NCI-H1436 treated with DMSO at 0.1 percent for 48 hours (cell line): ENCODE data around the gene SZRD1.

Experiments used
- DNase-seq: peaks from one replicate; lab custom pipeline; 2025; lab: John Stamatoyannopoulos, UW

Gene SZRD1

DNA sequence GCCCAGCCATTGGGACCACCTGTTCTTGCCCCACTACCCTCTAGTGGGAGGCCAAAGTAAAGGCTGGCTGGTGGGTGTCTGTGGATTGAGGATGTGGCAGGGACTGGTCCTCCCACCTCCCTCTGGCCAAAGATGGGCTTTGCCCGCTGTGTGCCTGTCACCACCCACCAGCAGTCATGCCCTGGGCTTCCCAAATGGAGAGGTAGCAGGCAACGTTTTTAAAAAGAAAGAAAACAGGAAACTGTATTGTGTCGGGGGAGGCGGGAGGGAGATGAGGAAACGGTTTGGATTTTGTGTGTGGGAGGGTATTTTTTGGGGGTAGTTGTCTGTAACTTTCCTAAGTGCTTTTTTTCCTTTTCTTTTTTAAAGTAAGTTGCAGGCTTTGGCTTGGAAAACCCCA, 30.1 kb downstream of the SZRD1 start:
- DNase-seq, result no peak

DNA sequence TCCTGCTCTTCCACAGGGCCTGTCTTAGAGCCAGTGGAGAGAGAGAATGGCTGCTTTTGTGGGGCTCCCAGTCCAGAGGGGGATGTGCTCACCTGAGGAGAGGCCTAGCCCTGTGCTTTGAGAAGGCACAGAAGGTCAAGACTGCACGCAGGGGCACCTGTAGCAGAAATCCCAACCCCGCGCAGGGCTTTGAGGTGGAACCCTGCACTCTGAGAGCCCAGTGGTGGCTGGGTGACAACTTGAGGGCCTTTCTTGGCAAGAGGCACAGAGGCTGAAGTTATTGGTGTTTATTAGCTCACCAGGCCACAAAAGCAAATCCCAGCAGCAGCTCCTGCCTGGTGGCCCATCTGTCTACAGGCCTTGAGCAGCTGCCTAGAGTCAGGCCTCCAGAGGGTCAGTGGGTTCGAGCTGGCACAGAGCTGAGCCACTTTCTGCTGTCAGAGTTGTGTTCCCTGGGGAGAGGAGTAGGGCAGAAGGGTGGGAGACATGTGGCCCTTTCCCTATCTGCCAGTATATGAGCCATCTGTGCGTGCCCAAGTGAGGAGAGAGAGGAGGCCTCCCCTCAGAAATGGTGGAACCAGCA, 31.4 kb downstream of the SZRD1 start:
- no peak for DNase-seq

DNA sequence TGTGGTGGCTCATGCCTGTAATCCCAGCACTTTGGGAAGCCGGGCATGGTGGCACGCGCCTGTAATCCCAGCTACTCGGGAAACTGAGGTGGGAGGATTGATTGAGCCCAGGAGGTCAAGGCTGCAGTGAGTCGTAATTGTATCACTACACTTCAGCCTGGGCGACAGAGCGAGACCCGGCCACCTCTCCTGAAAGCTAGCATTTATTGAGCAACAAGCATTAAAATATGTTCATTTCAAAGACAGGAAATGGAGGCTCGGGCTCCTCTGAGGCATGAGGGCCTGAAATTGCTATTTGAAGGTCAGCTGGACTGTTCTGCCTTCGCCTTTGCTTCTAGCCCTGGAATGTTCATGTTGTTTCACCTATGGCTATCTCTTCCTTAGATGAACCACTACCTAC, 35.7 kb downstream of the SZRD1 start:
- DNase-seq, result no peak

DNA sequence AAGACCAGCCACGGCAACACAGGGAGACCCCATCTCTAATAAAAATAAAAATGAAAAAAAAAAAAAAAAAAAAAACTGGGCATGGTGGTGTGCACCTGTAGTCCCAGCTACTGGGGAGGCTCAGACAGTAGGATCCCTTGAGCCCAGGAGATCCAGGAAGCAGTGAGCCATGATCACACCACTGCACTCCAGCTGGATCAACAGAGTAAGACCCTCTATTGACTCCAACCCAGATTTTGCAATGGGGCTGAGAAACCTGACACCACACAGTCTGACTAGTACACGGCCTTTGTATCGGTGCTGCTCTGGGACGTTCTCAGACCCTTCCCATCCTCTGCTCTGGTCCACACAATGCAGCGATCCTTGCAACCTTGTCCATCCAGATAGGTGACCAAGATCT, 38.4 kb downstream of the SZRD1 start:
- DNase-seq, result no peak

DNA sequence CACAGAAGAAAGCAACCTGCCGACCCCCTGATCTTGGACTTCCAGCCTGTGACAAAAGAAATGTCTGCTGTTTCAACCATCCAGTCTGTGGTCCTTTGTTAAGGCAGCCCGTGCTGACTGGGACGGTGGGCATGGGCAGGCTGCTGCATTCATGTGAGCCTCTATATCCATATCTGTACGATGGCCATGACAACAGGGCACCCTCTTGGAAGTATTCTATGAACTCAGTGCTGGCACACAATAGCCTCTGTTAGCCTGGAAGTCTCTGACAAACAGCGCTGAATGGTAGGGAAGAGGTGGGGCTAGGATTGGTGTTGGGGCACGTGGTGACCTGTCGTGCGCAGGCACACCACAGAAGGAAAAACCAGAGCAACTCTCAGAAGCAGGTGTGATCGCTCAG, 39.8 kb downstream of the SZRD1 start:
- no peak for DNase-seq

DNA sequence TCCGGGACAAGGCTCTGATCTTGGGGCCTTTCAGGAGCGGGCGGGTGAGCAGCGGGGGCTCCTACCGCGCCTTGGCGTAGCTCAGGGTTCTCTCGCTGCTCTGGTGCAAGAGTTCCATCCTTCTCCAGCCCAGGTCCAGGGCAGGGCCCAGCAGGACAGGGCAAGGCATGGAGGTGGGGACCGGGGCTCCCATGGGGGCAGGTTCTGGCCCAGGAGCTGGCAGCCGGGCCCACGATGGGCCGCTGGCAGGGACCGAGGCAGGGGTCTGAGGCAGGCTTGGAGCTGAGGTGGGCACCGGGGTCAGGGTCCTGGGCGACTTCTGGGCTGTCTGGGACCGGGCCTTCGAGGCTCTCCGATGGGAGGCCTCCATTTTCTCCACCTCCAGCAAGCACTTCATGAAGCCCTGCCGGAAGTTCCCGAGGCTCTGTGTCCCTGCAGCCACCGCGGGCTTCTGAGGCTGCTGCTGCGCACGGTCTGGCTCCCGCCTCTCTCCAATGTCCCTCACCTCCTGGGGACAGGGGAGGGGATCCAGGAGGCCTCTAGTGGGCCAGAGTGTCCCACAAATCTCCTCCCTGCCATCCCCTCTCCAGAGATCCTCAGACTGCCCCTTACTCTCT, 42.6 kb downstream of the SZRD1 start:
- DNase-seq, result no peak

DNA sequence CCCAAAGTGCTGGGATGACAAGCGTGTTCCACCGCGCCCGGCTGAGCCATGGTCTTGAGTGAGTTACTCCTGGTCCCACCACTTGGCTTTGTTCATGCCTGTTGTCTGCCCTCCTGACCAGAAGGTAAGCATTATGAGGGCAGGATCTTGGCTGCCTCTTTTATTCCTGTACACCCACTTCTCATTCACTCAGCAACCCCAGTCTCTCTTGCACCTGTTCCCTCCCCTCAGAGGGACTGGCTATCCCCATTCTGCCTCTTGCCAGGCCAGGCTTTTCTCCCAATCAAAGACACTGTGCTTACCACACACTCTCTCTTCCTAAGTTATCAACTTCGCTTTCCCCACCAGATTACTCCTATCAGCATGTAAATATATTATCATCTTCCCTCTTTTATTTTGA, 43.8 kb downstream of the SZRD1 start:
- no peak for DNase-seq

DNA sequence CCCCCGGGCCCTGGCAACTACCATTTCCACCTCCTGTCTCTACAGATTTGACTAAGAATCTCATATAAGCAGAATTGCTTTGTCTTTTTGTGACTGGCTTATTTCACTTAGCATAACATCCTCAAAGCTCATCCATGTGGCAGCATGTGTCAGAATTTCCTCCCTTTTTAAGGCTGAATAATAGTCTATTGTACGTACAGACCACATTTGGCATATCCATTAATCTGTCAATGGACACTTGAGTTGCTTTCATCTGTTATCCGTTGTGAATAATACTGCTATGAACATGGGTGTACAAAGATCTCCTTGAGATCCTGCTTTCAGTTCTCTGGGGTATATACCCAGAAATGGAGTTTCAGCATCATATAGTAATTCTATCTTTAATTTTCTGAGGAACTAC, 46.1 kb downstream of the SZRD1 start:
- DNase-seq, result no peak

DNA sequence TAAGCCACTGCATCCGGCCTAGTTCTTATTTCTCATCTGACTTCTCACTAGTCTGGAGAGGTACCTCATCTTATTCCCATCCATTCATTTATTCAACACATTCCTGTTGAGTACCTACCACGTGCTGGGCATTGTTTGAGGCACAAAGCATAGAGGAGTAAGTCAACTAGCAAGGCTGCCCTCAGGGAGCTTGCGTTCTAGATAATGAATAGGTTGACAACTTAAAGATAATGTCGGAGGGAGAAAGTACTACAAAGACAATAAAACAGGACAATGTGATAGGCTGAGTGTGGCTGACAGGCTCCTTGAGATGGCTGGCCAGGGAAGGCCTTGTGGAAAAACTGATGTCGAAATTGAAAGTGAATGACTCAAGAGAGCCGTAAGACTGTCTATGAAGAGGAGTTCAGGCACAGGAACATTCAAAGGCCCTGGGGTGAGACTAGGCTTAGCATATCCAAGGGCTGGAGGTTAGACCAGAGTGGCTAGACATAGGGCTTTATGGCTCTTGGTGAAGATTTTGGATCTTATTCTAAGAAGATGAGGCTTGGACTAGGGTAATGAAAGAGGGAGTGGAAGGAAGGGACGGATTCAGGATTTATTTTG, 51.9 kb downstream of the SZRD1 start:
- DNase-seq, result no peak

DNA sequence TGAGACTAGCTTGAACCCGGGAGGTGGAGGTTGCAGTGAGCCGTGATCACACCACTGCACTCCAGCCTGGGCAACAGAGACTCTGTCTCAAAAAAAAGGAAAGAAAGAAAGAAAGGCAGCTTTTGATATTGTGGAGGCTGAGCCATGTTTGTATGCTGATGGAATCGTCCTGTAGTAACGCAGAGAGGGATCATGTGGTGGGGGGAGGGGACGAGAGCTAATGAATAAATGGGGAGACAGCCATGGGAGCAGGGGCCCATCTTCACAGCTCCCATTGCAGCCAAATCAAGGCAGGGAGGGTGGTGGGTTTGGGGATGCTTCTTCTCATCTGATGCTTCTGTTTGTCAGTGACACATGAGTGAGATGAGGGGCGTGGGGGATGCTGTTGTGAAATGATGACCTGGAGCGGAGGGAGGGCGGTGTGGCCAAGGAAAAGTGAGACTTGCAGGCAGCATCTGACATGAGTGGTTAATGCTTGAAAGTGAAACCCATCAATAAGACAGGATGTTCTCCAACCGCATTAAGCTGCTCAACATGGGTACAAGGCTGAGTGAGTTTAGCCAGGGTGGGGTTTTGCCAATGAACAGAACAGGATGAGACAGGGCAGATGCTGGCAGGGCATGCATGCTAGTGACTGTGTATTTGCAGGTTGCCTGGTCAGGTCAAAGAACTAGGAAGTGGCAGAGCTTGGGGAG, 53.5 kb downstream of the SZRD1 start:
- no peak for DNase-seq

DNA sequence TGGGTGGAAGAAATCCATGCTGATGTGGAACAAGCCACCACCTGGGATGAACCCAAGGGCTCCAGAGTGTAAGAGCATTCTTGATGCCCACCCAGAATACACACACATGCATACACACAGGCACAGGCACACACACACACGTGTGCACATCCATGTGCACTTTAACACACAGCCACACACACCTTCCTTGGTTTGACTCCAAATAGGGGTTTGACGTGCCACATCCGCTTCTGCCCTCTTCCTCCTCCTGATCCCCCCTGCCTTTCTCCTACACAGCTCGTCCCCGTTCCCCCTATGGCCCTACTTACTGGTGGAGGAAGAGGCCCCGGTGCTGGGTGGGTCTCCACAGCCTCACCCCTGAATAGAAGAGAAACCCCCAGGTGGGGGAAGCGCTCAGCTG, 54.2 kb downstream of the SZRD1 start:
- no peak for DNase-seq

DNA sequence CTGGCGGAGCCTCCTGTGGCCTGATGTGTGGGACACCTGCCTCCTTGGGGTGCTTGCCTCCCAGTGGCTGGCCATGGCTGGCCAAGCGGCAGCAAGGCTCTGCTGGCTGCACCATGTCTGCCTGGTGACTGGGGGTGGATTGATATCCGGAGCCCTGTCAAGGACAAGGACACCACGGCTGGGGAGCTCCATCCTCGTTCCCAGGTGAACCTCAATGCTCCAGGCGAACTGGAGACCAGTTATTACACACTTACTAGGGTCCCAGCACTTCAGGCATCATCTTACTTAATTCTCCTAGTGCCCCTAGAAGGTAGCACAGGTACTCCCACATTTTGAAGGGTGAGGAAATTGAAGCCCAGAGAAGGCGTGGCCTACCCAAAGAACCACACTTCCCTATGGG, 55.0 kb downstream of the SZRD1 start:
- DNase-seq, result no peak

DNA sequence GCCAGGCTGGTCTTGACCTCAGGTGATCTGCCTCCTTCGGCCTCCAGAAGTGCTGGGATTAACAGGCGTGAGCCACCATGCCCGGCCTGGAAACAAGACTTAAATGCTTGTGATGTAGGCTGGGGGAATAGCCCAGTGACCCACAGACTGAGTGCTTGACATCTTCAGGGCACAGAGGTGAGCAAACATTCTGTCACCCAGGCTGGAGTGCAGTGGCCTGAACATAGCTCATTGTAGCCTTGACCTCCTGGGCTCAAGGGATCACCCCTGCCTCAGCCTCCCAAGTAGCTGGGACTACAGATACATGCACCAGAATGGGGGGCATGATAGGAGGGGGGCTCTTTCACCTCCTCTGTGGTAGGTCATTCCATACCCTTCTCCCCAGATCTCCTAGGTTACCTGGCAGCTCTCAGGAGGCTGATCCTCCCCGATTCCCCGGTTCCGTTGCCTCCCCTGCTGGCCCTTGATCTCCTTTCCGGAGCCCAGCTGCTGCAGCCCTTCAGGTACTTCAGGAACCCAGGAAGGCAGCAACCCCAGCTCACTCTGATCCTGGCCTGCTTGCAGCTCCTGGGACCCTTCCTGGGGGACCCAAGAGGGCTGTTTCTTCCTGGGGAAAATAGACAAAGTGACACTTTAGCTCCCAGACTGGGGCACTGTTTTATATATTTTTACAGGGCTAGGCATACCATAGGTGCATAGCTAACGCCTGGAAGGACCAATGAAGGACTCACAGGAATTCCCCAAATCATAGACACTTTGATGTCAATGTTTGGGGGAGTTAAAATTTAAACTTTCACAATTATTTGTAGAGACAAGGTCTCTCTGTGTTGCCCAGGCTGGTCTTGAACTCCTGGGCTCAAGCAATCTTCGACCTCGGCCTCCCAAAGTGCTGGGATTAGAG, 58.3 kb downstream of the SZRD1 start:
- no peak for DNase-seq

DNA sequence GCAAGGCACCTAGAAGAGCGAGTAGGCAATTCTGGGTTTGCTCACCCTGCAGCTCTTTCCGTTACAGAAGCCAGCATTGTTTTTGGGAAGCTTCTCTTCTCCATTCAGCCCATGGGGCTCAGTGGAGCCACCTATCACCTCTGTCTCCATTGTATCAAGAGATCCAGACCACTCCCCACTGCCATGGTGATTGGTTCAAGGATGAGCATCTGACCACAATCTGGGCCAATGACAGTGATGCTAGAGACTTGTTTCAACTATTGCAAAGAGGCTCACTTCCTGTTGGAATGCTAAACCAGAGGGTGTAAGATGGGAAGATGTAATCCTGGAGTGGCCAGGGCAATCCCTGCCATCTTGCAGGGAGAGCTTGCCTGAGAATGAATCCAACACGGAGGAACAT, 63.6 kb downstream of the SZRD1 start:
- DNase-seq, result no peak

DNA sequence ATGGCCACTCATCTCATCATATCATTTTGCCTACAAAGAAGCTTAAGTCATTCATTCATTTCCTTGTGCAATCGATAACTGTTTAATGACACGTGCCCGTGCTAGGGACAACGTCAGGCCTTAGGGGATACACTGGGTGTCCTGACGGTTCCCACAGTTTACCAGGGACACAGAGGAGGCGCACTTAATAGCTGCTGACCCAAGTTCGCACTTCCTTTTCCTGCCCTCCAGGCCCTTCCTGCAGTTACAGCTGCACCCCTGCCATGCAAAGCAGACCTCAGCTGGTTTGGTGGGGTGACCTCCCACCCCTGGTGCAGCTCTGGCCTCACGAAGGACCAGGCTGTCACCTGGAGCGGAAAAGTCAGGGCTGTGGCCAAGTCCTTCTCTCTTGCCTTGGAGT, 66.0 kb downstream of the SZRD1 start:
- DNase-seq, result no peak

DNA sequence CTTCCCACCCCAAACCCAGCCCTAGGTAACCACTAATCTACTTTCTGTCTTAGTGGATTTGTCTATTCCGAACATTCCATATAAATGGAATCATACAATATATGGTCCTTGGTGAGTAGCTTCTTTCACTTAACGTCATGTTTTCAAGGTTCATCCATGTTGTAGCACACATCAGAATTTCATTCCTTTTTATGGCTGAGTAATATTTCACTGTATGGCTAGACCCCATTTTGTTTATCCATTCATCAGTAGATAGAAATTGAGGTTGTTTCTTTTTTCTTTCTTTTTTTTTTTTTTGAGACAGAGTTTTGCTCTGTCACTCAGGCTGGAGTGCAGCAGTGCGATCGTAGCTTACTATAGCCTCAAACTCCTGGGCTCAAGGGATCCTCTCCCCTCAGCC, 67.0 kb downstream of the SZRD1 start:
- no peak for DNase-seq

DNA sequence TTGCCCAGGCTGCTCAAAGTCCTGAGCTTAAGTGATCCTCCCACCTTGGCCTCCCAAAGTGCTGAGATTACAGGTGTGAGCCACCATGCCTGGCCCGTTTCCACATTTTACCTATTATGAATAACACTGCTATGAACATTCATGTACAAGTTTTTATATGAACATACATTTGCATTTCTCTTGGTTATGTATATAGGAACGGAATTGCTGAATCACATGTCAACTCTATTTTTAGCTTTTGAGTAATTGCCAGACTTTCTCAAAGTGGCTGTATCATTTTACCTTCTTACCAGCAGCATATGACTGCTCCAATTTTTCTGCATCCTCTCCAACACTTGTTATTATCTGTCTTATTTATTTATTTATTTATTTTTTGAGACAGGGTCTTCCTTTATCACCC, 67.5 kb downstream of the SZRD1 start:
- DNase-seq, result no peak

DNA sequence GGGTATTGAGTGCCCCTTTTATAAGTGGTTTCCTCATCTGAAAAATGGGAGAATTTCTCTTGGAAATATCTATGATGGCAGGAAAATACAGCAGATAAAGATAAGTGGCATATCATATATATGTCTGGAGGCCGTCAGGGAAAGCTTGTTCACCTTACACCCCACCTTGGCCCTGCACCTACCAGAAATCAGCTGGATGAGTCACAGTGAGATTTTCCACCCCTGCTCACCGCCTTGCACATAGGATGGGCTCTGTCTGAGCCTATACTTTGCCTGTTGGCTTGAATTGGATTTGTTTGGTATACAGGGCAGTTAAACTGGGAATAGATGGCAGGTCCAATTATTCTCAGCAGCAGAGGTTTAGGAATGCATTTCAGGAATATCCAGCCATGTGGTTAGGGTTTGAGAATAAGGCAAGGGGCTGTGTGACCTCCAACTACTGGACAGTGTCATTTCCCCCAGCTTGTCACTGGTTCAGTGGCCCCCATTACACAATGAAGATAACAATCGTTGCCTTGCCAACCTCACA, 70.0 kb downstream of the SZRD1 start, which contains the start of gene SPATA21:
Gene SPATA21, minus strand, starts transcription at position 479 of the 529 bp plus-strand sequence. CDS start 6,053 bp downstream, outside the sequence.
- no peak for DNase-seq

DNA sequence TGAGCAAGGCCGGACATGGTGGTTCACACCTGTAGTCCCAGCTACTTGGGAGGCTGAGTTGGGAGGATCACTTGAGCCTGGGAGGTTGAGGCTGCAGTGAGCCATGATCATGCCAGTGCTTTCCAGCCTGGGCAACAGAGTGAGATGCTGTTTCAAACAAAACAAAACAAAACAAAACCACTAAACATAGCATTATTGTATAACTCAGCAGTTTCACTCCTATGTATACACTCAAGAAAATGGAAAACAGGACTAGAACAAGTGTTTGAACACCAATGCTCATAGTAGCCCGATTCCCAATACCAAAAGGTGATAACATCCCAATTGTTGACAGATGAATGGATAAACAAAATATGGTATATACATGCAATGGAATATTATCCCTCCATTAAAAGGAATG, 71.5 kb downstream of the SZRD1 start:
- no peak for DNase-seq

DNA sequence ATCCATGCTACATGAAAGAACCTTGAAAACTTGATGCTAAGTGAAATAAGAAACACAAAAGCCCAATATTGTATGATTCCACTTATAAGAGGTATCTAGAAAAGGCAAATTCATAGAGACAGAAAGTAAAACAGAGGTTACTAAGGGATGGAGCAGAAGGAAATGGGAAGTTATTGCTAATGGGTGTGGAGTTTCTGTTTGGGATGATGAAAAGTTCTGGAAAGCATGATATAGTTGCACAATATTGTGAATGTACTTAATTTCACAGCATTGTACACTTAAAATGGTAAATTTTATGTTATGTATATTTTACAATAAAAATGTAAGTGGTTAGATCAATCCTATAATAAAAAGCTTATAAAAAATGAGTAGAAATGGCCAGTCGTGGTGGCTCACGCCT, 71.9 kb downstream of the SZRD1 start:
- DNase-seq, result no peak

DNA sequence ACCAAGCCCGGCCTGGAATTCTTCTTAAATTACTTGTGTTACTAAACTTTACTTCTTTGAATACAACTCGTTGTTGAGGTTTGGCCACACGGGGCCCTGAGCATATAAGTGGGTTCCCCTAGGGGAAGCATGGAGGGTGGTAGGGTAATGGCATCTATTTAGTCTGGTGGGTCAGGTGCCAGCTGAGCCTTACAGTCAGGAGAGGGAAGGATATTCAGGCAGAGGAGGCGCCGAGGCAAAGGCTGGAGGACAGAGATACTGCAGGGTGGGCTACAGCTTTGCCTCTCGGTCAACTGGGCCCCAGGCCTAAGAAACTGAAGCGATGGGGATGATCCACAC, 73.1 kb downstream of the SZRD1 start:
- no peak for DNase-seq
